ENCODE measurements around the gene UPK2.

The UPK2 gene

DNA sequence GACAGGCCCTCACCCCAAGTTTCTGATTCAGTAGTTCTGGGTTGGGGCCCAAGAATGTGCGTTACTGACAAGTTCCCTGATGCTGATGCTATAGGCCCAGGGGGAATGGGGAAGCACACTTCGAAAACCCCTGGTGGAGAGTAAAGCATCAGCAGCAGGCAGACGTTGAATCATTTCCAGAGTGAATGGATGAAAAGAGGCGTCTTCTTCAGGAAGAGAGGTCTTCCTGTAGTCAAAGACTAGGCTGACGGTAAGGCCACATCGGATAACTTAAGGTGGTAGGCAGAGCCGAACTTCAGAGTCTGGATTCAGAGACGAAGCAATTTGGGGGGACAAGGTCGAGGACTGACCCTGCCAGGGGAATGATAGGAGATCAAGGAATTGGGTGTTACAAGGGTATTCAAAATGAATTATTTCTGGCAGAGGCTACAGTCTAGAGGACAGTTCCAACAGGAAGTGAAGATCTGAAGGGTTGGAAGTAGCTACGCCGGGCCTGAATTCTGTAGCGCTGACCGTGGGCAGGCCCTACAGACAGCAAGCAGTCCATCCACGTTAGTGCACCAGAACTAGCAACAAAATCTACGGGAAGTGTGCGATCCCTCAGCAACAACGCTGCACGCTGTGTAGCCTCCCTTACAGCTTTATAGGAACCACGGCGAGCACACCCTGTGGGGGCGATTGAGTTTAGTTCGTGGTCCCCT, 41.0 kb downstream of the UPK2 start:
- DNase-seq = no peak

DNA sequence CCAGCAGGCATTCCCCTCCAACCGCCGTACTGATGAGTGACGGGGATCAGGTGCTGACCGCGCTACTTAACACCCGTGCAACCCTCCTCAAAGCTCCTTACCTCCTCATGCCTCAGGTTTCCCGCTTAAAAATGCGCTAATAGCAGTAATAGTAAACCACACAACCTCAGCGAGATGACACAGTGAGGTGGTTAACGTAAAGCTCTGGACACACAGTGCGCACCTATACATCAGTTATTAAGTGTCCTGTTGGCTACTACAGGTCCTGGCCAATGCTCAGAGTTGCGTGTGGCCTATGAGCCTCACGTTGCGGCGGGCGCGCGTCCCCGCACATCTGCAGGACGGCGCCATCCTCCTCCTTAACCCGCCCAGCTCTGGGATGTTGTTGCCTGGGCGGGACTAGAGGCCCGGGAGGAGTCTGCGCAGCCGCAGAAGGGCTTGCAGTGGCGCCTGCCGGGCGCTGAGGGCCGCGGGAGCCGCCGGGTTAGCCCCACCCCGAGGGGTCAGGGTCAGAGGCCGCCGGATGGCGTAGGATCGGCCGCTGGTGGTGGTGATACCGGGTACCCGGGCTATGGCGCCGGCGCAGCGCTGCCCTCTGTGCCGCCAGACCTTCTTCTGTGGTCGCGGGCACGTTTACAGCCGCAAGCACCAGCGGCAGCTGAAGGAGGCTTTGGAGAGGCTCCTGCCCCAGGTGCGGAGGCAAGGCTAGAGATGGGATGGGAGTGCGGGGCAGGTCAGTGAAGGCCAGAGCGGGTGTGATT, 41.7 kb downstream of the UPK2 start, which contains the start of gene CENATAC:
TSS of gene CENATAC (plus strand) at position 512 of the 761 bp plus-strand sequence. CDS start at position 572, 60 bp downstream.
- peak; percentile 79 for DNase-seq

DNA sequence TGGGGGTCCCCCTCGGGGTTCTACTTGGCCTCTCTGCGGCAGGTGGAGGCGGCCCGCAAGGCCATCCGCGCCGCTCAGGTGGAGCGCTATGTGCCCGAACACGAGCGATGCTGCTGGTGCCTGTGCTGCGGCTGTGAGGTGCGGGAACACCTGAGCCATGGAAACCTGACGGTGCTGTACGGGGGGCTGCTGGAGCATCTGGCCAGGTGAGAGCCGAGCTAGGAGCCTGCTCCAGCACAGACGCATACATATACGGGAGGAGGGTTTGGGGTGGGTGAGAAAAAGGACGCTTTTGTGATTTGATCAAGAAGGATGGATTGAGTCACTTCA, 42.3 kb downstream of the UPK2 start:
- DNase-seq = no peak

DNA sequence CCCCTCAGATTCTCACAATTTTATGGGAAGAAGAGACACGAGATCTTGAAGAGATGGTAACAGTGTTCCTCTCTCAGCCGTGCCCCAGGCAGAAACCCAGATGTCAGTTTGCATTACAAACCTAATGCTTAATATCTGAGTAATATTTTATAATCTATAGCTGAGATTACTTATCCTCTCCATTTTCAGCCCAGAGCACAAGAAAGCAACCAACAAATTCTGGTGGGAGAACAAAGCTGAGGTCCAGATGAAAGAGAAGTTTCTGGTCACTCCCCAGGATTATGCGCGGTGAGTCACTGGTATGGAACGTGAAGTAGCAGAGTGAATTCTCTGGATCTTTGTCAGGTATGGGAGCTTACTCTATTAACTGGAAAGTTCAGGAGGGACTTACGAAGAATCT, 42.7 kb downstream of the UPK2 start:
- DNase-seq = no peak

DNA sequence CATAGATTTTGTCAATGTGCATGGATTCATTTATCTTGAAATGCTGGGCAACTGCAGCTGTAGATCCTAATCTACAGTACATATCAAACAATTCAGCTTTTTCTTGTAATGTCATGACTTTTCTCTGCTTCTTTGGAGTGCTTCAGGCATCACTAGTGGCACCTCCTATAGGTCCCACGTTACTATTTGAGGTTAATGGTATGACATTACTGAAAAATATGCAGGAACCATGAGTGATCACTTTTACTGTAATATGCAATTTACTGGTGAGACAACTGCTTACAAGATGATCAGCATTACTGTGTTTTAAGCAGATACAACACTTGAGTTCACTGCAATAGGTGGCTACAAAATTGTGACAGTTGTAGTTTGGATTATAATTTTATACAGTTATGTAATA, 44.8 kb downstream of the UPK2 start:
- DNase-seq = no peak

DNA sequence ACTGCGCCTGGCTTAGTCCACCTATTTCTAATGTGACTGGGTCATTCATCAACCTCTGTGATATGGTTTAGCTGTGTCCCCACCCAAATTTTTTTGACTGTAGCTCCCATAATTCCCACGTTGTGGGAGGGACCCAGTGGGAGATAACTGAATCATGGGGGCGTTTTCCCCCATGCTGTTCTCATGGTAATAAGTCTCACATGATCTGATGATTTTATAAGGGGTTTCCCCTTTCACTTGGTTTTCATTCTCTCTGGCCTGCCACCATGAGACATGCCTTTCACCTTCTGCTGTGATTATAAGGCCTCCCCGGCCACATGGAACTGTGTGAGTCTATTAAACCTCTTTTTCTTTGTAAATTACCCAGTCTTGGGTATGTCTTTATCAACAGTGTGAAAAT, 50.6 kb downstream of the UPK2 start:
- no peak for DNase-seq
